ENCODE results near the gene HRH1.
"Not testable (repeated sequence)": the region's sequence is repeated elsewhere in the genome, so short reads cannot be mapped to it uniquely, and the experiment has no call there.

HRH1 gene

DNA sequence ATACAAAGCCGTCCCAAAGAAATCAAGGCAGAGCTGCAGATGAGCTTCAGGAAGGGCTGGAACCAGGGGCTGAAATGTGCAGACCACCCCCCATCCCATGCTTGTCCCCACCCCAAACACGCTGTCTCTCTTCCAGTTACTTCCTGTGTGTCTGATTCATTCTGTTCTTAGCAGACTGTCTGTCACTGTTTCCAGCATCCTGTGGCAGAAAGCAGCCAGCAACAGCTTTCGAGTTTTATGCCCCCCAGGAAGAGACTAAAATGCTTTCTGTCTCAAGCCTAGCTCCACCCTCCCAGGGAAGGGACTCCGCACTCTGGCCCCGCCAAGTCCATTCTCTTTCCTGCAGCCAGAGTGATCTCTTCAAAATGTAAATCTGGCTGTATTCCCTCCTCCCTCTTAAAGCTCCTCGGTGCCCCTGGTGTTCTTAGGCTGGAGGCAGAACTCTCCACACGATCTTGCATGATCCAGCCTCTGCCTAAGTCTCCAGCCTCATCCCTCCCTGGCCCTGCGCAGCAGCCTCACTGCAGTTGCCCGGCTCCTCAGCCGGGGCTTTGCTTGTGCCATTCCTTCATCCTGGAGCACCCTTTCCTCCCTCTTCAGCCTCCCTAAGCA is 41.5 kb downstream of the HRH1 start:
- H3K36me3 ChIP-seq (ENCODE audit: control insufficient read depth, insufficient read depth, low read length): no peaks in the 10 kb centered on the region
- H3K9me3 ChIP-seq (ENCODE audit: control insufficient read depth, low read length): peaks cover 6% of the 10 kb centered on the region
- 50 to 52% methylated on average over 10 of the region's 10 CpGs for WGBS, 2 experiments (ENCODE audit: insufficient coverage in 2 of 2)
- H3K4me3 ChIP-seq (ENCODE audit: extremely low read depth, insufficient read depth, low read length, poor library complexity, severe bottlenecking): no peak overlapping the region
- H3K4me1 ChIP-seq (ENCODE audit: control insufficient read depth, insufficient read depth, low read length, poor library complexity, severe bottlenecking): peaks cover 31% of the 10 kb centered on the region
- peak overlapping the region; percentile 19 for H3K27ac ChIP-seq (ENCODE audit: low read depth, low read length, severe bottlenecking)

DNA sequence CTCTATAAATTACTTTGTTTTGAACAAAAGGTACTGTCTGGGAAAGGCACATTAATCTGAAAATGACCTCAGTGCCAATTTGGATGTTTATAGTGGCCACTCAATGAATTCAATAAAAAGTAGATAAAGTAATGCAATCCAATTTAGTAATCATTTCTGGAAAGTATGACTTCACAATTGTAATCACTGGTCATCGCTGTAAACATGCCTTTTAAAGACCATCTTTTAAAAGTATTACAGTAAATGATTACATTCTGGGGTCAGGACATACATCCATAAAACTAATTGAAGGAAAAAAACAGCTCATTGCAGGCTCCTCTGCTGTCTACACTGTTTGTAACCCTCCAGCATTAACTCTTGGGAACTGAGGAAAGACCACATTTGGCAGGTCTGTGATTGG is 43.2 kb downstream of the HRH1 start:
- no peak overlapping the region for H3K27ac ChIP-seq (ENCODE audit: low read depth, low read length, severe bottlenecking)
- H3K9me3 ChIP-seq (ENCODE audit: control insufficient read depth, low read length): peaks cover 6% of the 10 kb centered on the region
- H3K4me1 ChIP-seq (ENCODE audit: control insufficient read depth, insufficient read depth, low read length, poor library complexity, severe bottlenecking): peaks cover 41% of the 10 kb centered on the region
- no peak overlapping the region for H3K4me3 ChIP-seq (ENCODE audit: extremely low read depth, insufficient read depth, low read length, poor library complexity, severe bottlenecking)
- no CpG with 5 or more reads among the region's 1 CpG for WGBS, 2 experiments (ENCODE audit: insufficient coverage in 2 of 2)
- H3K36me3 ChIP-seq (ENCODE audit: control insufficient read depth, insufficient read depth, low read length): no peaks in the 10 kb centered on the region

DNA sequence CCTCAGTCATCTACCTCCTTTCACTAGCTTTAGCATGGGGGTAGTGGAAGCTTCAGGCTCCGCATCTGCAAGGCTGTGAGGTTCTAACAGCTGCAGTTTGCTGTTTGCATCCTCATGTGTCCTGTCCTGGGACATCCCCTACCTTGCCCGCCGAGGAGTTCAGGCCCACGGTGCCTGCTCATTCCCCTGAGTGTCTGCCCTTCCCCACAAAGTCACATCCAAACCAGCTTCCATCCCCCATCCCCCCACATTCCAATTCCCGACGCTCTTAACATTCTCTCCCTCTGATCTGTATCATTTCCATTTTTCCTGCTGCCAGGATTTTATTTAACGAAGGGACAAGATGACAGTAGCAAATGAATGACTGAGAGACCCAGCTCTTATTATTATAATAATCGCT is 43.8 kb downstream of the HRH1 start:
- peaks cover 6% of the 10 kb centered on the region for H3K9me3 ChIP-seq (ENCODE audit: control insufficient read depth, low read length)

DNA sequence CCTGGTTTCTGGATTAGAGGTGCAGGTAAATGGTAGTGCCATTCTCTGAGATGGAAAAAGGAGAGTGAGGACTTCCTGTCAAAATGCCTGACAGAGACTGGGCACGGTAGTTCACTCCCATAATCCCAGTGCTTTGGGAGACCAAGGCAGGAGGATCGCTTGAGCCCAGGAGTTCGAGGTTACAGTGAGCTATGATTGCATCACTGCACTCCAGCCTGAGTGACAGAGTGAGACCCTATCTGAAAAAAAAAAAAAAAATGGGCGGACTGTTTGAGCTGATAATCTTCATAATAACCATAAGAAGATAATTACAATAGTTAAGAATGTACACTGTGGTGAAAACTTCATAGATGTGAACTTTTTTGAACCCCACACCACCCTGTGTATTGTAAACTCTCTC is 44.2 kb downstream of the HRH1 start:
- H3K9me3 ChIP-seq (ENCODE audit: control insufficient read depth, low read length): peaks cover 5% of the 10 kb centered on the region
- no peak overlapping the region for H3K27ac ChIP-seq (ENCODE audit: low read depth, low read length, severe bottlenecking)
- no peak overlapping the region for H3K4me3 ChIP-seq (ENCODE audit: extremely low read depth, insufficient read depth, low read length, poor library complexity, severe bottlenecking)
- WGBS, 2 experiments (ENCODE audit: insufficient coverage in 2 of 2): 72 to 88% methylated on average over 2 of the region's 4 CpGs
- H3K4me1 ChIP-seq (ENCODE audit: control insufficient read depth, insufficient read depth, low read length, poor library complexity, severe bottlenecking): peaks cover 41% of the 10 kb centered on the region
- H3K36me3 ChIP-seq (ENCODE audit: control insufficient read depth, insufficient read depth, low read length): no peaks in the 10 kb centered on the region

More for the DNA sequence above, 43.8 kb downstream of the HRH1 start:
- 51 to 56% methylated on average over 6 to 7 of the region's 8 CpGs for WGBS, 2 experiments (ENCODE audit: insufficient coverage in 2 of 2)
- Histone ChIP-seq H3K27ac (ENCODE audit: low read depth, low read length, severe bottlenecking) (no peak overlapping the region), H3K36me3 (ENCODE audit: control insufficient read depth, insufficient read depth, low read length) (no peaks in the 10 kb centered on the region), H3K4me3 (ENCODE audit: extremely low read depth, insufficient read depth, low read length, poor library complexity, severe bottlenecking) (no peak overlapping the region), H3K4me1 (ENCODE audit: control insufficient read depth, insufficient read depth, low read length, poor library complexity, severe bottlenecking) (peaks cover 41% of the 10 kb centered on the region)

DNA sequence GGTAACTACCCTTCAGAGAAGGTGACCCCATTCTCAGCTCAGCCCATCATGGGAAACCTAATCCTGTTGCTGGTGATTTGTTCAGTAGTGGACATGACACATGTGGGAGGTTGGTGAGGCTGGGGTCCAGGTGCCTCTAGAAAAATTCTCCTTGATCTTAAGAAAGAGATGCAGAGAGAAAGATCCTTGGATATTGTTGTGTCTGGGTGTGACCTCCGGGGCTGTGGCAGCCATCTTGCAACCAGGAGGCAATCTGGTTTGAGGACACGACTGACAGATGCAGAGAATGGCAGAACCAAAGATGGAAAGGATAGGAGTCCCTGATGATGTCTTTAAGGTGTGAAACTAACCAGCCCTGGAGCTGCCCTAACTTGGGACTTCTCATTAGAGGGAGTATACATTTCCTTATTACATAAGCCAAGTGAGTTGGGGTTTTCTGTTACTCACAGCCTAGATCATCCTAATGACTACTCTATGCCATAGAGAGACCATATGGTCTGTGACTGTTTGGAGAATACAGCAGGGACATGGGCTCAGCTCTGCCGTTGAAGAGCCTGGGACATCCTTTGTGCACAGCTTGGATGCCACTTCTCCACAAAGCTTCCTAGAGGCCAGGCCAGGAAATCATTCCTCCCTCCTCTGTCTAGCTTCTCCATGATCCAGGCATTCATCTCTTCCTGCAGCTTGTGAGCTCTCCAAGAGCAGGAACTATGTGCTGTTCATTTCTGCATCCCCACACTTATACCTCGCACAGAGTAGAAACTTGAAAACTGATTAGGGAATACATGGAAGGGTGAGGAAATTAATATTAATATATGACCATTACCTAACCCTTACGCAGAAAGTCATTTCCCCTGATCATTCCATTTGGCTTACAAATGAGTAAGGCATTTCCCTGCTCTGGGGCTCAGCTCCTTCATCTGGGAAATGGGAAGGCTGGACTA is 45.9 kb downstream of the HRH1 start:
- Histone ChIP-seq H3K4me3 (ENCODE audit: extremely low read depth, insufficient read depth, low read length, poor library complexity, severe bottlenecking) (no peak overlapping the region), H3K9me3 (ENCODE audit: control insufficient read depth, low read length) (no peaks in the 10 kb centered on the region), H3K36me3 (ENCODE audit: control insufficient read depth, insufficient read depth, low read length) (no peaks in the 10 kb centered on the region), H3K27ac (ENCODE audit: low read depth, low read length, severe bottlenecking) (no peak overlapping the region), H3K4me1 (ENCODE audit: control insufficient read depth, insufficient read depth, low read length, poor library complexity, severe bottlenecking) (peaks cover 41% of the 10 kb centered on the region)
- WGBS, 2 experiments (ENCODE audit: insufficient coverage in 2 of 2): 85 to 91% methylated on average over 2 to 3 of the region's 5 CpGs

DNA sequence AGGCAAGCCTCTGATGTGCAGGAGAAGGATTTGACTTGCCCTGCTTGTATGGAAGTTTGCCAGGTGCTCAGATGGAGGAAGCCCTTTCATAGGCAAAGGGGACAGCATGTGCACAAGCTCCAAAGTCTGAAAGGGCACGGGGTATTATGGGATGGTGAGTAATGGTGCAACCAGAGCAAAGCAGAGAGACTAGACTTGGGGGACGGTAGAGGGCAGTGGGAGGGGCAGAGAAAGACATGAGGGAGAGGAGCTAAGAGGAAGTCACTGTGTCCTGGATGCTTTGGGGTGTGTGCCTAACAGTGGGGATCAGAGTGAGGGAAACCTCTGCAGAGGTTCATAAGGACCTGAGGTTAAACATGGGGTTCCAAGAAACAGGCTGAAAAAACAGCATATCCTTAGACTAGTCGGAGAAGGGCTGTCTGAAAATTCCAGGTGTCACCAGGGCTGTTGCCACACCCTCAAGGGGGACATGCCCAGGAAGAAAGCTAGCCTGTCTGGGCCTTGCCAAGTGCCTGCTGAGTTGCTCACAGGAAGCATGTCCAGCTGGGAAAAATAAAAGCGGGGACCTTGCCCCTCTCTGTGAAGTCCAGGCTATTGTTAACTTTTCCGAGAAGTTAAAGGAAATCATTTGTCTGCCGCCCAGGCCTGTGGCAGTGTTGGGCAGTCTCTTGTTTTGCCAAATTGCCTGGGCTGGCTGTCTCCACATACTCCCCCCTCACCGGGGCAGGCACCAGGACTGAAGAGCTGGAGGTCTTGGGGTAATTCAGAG is 47.1 kb downstream of the HRH1 start:
- Histone ChIP-seq H3K36me3 (ENCODE audit: control insufficient read depth, insufficient read depth, low read length) (no peaks in the 10 kb centered on the region), H3K27ac (ENCODE audit: low read depth, low read length, severe bottlenecking) (peak overlapping the region; percentile 11), H3K9me3 (ENCODE audit: control insufficient read depth, low read length) (no peaks in the 10 kb centered on the region), H3K4me3 (ENCODE audit: extremely low read depth, insufficient read depth, low read length, poor library complexity, severe bottlenecking) (no peak overlapping the region), H3K4me1 (ENCODE audit: control insufficient read depth, insufficient read depth, low read length, poor library complexity, severe bottlenecking) (peaks cover 29% of the 10 kb centered on the region)
- WGBS, 2 experiments (ENCODE audit: insufficient coverage in 2 of 2): 72 to 78% methylated on average over 6 of the region's 7 CpGs

DNA sequence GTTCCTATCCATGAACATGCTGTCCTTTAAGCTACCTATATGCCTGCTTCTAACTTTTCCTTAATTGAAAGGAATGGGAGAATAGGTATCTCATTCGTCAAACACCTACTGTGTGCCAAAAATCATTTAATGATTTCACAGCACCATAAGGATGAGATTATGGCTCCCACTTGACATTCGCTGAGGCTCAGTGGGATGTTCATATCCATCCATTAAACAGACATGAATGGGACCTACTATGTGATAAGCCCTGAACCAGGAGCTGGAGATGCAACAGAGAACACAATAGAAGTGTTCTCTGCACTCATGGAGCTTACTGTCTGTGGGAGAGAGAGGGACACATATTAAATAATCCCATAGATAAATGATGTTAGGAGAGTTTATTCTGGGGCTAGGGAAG is 49.7 kb downstream of the HRH1 start:
- Histone ChIP-seq H3K9me3 (ENCODE audit: control insufficient read depth, low read length) (no peaks in the 10 kb centered on the region), H3K4me3 (ENCODE audit: extremely low read depth, insufficient read depth, low read length, poor library complexity, severe bottlenecking) (no peak overlapping the region), H3K4me1 (ENCODE audit: control insufficient read depth, insufficient read depth, low read length, poor library complexity, severe bottlenecking) (peaks cover 14% of the 10 kb centered on the region), H3K27ac (ENCODE audit: low read depth, low read length, severe bottlenecking) (no peak overlapping the region), H3K36me3 (ENCODE audit: control insufficient read depth, insufficient read depth, low read length) (no peaks in the 10 kb centered on the region)
- WGBS, 2 experiments (ENCODE audit: insufficient coverage in 2 of 2): 83 to 100% methylated on average over 1 to 2 of the region's 2 CpGs

DNA sequence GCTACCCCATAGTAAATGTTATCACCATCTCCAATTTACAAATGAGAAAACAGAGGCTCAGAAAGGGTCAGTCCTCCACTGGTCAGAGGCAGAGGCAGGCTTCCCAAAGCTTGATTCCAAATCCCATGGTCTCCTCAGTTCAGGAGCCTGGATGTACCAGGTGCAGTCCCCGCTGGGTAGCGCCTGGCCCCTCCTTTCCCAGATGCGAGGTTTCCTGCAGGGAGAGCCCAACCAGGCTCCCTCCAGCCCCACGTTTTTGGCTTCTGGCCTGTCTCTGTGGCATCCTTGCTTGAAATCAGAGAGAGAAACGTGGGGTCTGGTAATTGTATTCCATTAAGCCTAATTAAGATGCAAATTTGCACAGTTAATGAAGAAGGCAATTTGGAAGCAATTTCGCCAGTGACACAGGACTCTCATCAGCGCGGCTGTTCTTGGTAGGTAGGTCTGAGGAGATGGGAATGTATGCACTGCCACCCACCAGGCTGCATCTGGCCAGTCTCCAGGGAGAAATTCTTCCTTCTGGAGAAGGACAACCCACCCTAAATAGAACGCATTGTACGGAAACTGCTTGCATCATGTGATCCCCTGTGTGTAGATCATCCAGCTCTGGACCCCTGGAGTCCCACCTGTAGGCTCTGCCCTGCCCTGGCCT is 50.5 kb downstream of the HRH1 start:
- H3K36me3 ChIP-seq (ENCODE audit: control insufficient read depth, insufficient read depth, low read length): no peaks in the 10 kb centered on the region
- peaks cover 14% of the 10 kb centered on the region for H3K4me1 ChIP-seq (ENCODE audit: control insufficient read depth, insufficient read depth, low read length, poor library complexity, severe bottlenecking)
- H3K9me3 ChIP-seq (ENCODE audit: control insufficient read depth, low read length): no peaks in the 10 kb centered on the region
- H3K4me3 ChIP-seq (ENCODE audit: extremely low read depth, insufficient read depth, low read length, poor library complexity, severe bottlenecking): no peak overlapping the region
- H3K27ac ChIP-seq (ENCODE audit: low read depth, low read length, severe bottlenecking): no peak overlapping the region
- WGBS, 2 experiments (ENCODE audit: insufficient coverage in 2 of 2): 83 to 94% methylated on average over 9 to 10 of the region's 10 CpGs

DNA sequence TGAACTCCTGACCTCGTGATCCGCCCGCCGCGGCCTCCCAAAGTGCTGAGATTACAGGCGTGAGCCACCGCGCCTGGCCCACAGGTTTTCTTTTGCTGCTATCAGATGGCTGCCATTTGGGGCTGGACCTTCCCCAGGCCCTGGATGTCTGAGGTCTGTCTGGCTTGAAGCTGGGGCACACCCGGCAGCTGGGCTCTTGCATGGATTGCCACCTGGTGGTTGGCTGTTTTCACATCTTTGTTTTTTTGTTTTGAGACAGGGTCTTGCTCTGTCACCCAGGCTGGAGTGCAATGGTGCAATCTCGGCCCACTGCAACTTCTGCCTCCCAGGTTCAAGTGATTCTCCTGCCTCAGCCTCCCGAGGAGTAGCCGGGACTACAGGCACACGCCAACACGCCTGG is 51.6 kb downstream of the HRH1 start:
- H3K4me3 ChIP-seq (ENCODE audit: extremely low read depth, insufficient read depth, low read length, poor library complexity, severe bottlenecking); H3K9me3 ChIP-seq (ENCODE audit: control insufficient read depth, low read length); H3K36me3 ChIP-seq (ENCODE audit: control insufficient read depth, insufficient read depth, low read length); H3K27ac ChIP-seq (ENCODE audit: low read depth, low read length, severe bottlenecking): not testable (repeated sequence)
- WGBS, 2 experiments (ENCODE audit: insufficient coverage in 2 of 2): 88 to 92% methylated on average over 13 to 14 of the region's 14 CpGs
- H3K4me1 ChIP-seq (ENCODE audit: control insufficient read depth, insufficient read depth, low read length, poor library complexity, severe bottlenecking): peaks cover 14% of the 10 kb centered on the region

DNA sequence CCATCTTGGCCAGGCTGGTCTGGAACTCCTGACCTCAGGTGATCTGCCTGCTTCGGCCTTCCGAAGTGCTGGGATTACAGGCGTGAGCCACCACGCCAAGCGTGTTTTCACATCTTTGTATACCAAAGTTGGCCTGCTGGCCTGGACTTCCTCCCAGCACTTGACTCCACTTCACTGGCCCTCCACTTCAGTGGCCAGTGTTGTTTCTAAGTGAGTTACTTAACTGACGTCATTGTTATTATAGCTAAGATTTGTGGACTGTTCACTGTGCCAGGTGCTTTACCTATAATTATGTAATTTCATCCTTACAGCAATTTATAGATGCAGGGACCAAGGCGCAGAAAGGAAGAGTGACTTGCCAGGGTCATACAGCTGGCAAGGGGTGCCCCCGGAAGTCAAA is 52.0 kb downstream of the HRH1 start:
- Histone ChIP-seq H3K27ac (ENCODE audit: low read depth, low read length, severe bottlenecking) (no peak overlapping the region), H3K9me3 (ENCODE audit: control insufficient read depth, low read length) (no peaks in the 10 kb centered on the region), H3K36me3 (ENCODE audit: control insufficient read depth, insufficient read depth, low read length) (no peaks in the 10 kb centered on the region), H3K4me1 (ENCODE audit: control insufficient read depth, insufficient read depth, low read length, poor library complexity, severe bottlenecking) (peaks cover 9% of the 10 kb centered on the region), H3K4me3 (ENCODE audit: extremely low read depth, insufficient read depth, low read length, poor library complexity, severe bottlenecking) (no peak overlapping the region)
- WGBS, 2 experiments (ENCODE audit: insufficient coverage in 2 of 2): 92 to 97% methylated on average over 7 of the region's 8 CpGs

All from mesodermal cell (in vitro differentiated cells).